ENCODE data around the gene ATF7IP. TPM values are rescaled to one million over a fixed set of nuclear protein-coding genes. Genes with fewer than 3 reads are reported as not detected.

The ATF7IP gene
- polyA plus RNA-seq, 1 donor = 32.0 TPM

DNA sequence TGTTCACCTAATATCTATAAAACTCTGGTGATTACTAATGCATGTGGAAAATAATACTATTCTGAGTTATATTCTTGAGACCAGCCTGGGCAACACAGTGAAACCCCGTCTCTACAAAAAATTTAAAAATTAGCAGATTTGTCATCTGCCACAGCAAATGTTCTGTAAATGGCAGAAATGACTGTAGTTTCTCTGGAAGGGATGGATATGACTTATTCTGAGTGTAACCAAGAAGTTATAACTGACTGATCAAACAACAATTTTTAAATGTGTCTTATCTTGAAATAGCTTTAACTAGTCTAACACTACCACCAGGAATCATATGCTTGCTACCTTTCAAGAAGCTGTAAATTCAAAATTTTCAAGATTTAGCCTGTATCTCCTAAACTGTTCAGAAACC lies 113.5 kb downstream of the ATF7IP start:
- no peak overlapping the region for H3K27ac ChIP-seq (ENCODE audit: low read length)
- H3K4me1 ChIP-seq (ENCODE audit: control insufficient read depth, insufficient read depth, low read length) = no peaks in the 10 kb centered on the region
- no peaks in the 10 kb centered on the region for H3K27me3 ChIP-seq (ENCODE audit: control insufficient read depth, insufficient read depth, low read length)
- H3K9me3 ChIP-seq (ENCODE audit: control insufficient read depth, low read depth, low read length) = peaks cover 22% of the 10 kb centered on the region
- WGBS (ENCODE audit: insufficient coverage, low lambda C conversion rate) = no CpG with 5 or more reads among the region's 1 CpG
- peaks cover 53% of the 10 kb centered on the region for H3K36me3 ChIP-seq (ENCODE audit: control insufficient read depth, insufficient read depth, low read length)
- no peak overlapping the region for H3K4me3 ChIP-seq (ENCODE audit: low read length)
- DNase-seq = no peak

DNA sequence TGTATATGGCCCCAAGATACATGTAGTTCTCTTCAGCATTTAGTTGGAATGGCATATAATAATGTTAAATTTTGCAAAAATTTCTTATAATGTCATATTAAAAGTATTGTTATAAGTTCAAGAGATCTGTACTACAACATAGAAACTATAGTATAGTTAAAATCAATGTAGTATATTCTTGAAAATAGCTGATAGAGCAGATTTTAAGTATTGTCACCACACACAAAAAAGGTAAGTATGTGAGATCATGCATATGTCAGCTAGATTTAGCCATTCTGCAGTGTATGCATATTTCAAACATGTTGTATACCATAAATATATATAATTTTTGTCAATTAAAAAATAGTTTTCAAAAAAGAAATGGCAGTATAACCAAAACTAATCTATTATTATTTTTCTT lies 115.7 kb downstream of the ATF7IP start:
- no peak overlapping the region for H3K4me3 ChIP-seq (ENCODE audit: low read length)
- H3K27ac ChIP-seq (ENCODE audit: low read length) = no peak overlapping the region
- peaks cover 62% of the 10 kb centered on the region for H3K36me3 ChIP-seq (ENCODE audit: control insufficient read depth, insufficient read depth, low read length)
- no peaks in the 10 kb centered on the region for H3K27me3 ChIP-seq (ENCODE audit: control insufficient read depth, insufficient read depth, low read length)
- no peak for DNase-seq
- no peaks in the 10 kb centered on the region for H3K4me1 ChIP-seq (ENCODE audit: control insufficient read depth, insufficient read depth, low read length)
- peaks cover 2% of the 10 kb centered on the region for H3K9me3 ChIP-seq (ENCODE audit: control insufficient read depth, low read depth, low read length)

DNA sequence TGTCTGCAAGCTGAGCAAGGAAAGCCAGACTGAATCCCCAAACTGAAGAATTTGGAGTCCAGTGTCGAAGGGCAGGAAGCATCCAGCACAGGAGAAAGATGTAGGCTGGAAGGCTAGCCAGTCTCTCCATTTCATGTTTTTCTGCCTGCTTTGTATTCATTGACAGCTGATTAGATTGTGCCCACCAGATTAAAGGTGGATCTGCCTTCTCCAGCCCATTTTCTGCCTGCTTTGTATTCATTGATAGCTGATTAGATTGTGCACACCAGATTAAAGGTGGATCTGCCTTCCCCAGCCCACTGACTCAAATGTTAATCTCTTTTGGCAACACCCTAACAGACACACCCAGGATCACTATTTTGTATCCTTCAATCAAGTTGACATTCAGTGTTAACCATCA lies 116.9 kb downstream of the ATF7IP start:
- no CpG with 5 or more reads among the region's 1 CpG for WGBS (ENCODE audit: insufficient coverage, low lambda C conversion rate)
- no peak overlapping the region for H3K27ac ChIP-seq (ENCODE audit: low read length)
- no peaks in the 10 kb centered on the region for H3K4me1 ChIP-seq (ENCODE audit: control insufficient read depth, insufficient read depth, low read length)
- no peaks in the 10 kb centered on the region for H3K27me3 ChIP-seq (ENCODE audit: control insufficient read depth, insufficient read depth, low read length)
- peaks cover 66% of the 10 kb centered on the region for H3K36me3 ChIP-seq (ENCODE audit: control insufficient read depth, insufficient read depth, low read length)
- DNase-seq = no peak
- no peak overlapping the region for H3K4me3 ChIP-seq (ENCODE audit: low read length)
- H3K9me3 ChIP-seq (ENCODE audit: control insufficient read depth, low read depth, low read length) = no peaks in the 10 kb centered on the region

DNA sequence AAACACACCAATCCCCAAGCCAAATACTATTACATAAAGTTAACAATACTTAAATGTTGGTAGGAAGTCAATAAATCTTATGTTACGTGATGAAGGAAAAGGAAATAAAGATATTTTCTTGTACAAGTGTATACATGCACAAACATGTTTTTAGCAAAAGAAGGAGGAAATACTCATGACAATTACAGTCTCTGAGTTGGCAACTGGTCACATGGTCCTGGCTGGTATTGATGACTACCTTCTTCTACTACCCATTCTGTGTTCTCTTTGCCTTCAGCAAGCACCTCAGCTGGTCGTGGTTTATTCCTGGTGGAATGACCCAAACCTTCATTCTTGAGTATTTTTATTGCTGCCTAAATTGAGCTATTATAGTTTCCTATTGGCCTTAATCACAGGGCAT lies 117.4 kb downstream of the ATF7IP start:
- peaks cover 68% of the 10 kb centered on the region for H3K36me3 ChIP-seq (ENCODE audit: control insufficient read depth, insufficient read depth, low read length)

DNA sequence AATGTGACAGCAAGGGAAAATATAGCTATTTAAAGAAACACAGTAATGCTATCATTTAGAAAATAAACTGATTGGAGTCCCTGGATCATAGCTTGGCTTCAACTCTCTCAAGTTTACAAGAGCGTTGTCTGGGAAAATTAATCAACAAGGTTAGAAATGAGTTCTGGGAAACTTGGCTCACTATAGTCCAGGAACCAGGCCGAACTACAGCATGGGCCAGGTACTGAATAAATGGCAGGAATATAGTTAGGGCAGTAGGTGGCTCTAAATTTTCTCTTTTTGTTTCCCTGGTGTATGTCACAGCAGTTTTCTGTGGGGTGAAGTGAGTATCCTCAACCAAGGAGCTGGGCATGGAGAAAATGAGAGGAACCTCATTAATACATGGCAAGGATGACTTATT lies 129.8 kb downstream of the ATF7IP start:
- H3K36me3 ChIP-seq (ENCODE audit: control insufficient read depth, insufficient read depth, low read length) = peaks cover 60% of the 10 kb centered on the region
- no peaks in the 10 kb centered on the region for H3K4me1 ChIP-seq (ENCODE audit: control insufficient read depth, insufficient read depth, low read length)
- H3K4me3 ChIP-seq (ENCODE audit: low read length) = no peak overlapping the region
- no peaks in the 10 kb centered on the region for H3K9me3 ChIP-seq (ENCODE audit: control insufficient read depth, low read depth, low read length)
- WGBS (ENCODE audit: insufficient coverage, low lambda C conversion rate) = no CpG with 5 or more reads among the region's 2 CpGs
- no peak overlapping the region for H3K27ac ChIP-seq (ENCODE audit: low read length)
- H3K27me3 ChIP-seq (ENCODE audit: control insufficient read depth, insufficient read depth, low read length) = no peaks in the 10 kb centered on the region
- no peak for DNase-seq

More for the DNA sequence above, 117.4 kb downstream of the ATF7IP start:
- H3K4me1 ChIP-seq (ENCODE audit: control insufficient read depth, insufficient read depth, low read length) = no peaks in the 10 kb centered on the region
- no peak for DNase-seq
- WGBS (ENCODE audit: insufficient coverage, low lambda C conversion rate) = 100% methylated on average over 2 of the region's 2 CpGs
- no peaks in the 10 kb centered on the region for H3K9me3 ChIP-seq (ENCODE audit: control insufficient read depth, low read depth, low read length)
- no peak overlapping the region for H3K4me3 ChIP-seq (ENCODE audit: low read length)
- no peaks in the 10 kb centered on the region for H3K27me3 ChIP-seq (ENCODE audit: control insufficient read depth, insufficient read depth, low read length)
- H3K27ac ChIP-seq (ENCODE audit: low read length) = no peak overlapping the region

DNA sequence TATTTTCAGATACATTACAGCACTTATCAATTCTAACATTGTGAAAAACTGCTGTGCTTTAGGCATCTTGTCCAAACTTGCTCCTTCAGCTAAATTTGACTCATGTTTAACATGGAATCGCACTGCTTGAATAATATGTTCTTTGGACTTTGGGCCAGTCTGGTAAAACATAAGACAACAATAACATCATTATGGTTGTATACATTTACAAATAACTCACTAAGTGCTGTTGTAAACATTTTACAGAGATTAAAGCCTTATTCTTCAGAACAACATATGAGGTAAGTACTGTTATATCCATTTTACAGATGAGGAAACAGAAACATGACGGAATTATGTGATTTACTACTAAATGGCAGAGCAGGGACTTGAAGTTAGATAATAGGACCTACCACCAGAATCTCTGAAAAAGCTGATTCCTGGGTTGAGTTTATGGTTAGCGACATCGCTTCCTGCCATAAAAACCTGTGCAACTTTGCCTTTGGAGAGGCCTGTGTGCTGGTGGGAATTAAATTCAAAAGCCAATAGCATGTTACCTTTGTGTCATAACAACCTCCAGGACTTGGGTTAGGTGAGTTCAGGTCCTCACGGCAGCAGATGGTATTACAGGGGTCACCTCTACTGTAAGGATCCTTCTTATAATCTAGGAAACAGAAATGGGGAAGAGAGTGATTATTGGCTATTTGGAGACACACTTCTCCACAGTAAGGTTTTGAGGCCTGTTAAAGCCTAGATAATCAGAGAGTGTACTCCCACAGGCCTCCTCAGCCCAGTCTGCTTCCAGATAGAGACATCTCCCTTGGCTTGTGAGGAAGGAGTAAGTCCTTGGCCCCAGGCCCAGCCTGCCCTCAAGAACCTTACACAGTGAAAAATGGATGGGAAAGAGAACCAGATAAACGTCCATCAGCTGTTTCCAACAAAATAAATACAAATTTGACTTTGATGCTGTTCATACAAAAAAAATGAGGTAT lies 140.4 kb downstream of the ATF7IP start:
- no peaks in the 10 kb centered on the region for H3K27me3 ChIP-seq (ENCODE audit: control insufficient read depth, insufficient read depth, low read length)
- H3K4me3 ChIP-seq (ENCODE audit: low read length) = no peak overlapping the region
- no peak for DNase-seq
- no peaks in the 10 kb centered on the region for H3K9me3 ChIP-seq (ENCODE audit: control insufficient read depth, low read depth, low read length)
- no peak overlapping the region for H3K27ac ChIP-seq (ENCODE audit: low read length)
- peaks cover 15% of the 10 kb centered on the region for H3K36me3 ChIP-seq (ENCODE audit: control insufficient read depth, insufficient read depth, low read length)
- H3K4me1 ChIP-seq (ENCODE audit: control insufficient read depth, insufficient read depth, low read length) = no peaks in the 10 kb centered on the region
- WGBS (ENCODE audit: insufficient coverage, low lambda C conversion rate) = no CpG with 5 or more reads among the region's 6 CpGs

DNA sequence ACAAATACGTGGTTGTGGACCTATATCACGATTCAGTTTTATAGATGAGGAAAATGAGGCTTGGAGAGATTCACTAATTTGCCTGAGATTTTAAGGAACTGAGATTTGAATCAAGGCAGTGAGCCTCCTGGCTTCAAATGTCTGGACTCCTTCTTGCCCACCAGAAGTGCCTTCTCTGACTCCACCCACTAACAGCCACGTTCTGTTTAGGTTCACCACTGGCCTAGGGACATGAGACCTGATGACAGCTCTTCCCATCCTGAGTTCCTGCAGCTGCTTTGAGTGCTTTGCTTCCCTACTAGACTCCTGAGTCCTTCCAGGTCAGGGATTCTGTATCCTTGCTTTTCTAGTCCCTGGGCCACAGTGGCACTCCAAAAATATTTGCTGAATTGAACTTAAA lies 145.1 kb downstream of the ATF7IP start:
- Histone ChIP-seq H3K9me3 (ENCODE audit: control insufficient read depth, low read depth, low read length) (no peaks in the 10 kb centered on the region), H3K4me1 (ENCODE audit: control insufficient read depth, insufficient read depth, low read length) (no peaks in the 10 kb centered on the region), H3K4me3 (ENCODE audit: low read length) (no peak overlapping the region), H3K36me3 (ENCODE audit: control insufficient read depth, insufficient read depth, low read length) (peaks cover 7% of the 10 kb centered on the region), H3K27ac (ENCODE audit: low read length) (no peak overlapping the region), H3K27me3 (ENCODE audit: control insufficient read depth, insufficient read depth, low read length) (no peaks in the 10 kb centered on the region)
- no peak for DNase-seq
- WGBS (ENCODE audit: insufficient coverage, low lambda C conversion rate) = 100% methylated on average over 2 of the region's 3 CpGs

DNA sequence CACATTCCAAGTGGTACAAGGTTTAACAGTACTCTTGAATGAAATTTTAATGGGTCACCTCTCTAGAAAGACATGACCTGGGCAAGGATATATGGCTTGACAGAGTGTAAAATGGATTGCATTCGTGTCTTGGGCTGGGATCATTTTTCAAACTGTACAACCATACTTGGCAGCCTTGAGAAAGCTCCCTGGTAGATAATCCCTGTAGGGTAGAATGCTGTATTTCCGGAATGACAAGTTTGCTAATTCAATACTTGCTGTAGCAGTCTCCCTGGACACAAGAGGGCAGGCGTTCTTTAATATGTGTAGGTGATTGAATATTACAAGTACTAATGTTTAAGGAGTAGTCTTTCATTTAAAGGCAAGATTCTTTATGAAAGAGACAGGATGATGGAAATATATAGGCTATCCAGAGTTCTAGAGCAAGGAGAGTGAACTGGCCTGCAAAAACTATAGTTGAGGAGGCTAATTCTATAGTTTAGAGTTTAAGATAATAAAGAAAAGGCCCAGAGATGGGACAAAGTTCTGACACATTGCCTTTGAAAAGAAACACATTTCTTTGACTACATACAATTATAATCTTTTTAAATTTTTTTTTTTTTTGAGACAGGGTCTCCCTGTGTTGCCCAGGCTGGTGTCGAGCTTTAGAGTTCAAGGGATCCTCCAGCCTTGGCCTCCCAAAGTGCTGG lies 148.8 kb downstream of the ATF7IP start:
- no peaks in the 10 kb centered on the region for H3K27me3 ChIP-seq (ENCODE audit: control insufficient read depth, insufficient read depth, low read length)
- no peaks in the 10 kb centered on the region for H3K4me1 ChIP-seq (ENCODE audit: control insufficient read depth, insufficient read depth, low read length)
- H3K4me3 ChIP-seq (ENCODE audit: low read length) = no peak overlapping the region
- WGBS (ENCODE audit: insufficient coverage, low lambda C conversion rate) = 80% methylated on average over 1 of the region's 4 CpGs
- no peaks in the 10 kb centered on the region for H3K9me3 ChIP-seq (ENCODE audit: control insufficient read depth, low read depth, low read length)
- H3K36me3 ChIP-seq (ENCODE audit: control insufficient read depth, insufficient read depth, low read length) = peaks cover 2% of the 10 kb centered on the region
- DNase-seq = peak; percentile 86 to 91
- H3K27ac ChIP-seq (ENCODE audit: low read length) = peak overlapping the region; percentile 34

DNA sequence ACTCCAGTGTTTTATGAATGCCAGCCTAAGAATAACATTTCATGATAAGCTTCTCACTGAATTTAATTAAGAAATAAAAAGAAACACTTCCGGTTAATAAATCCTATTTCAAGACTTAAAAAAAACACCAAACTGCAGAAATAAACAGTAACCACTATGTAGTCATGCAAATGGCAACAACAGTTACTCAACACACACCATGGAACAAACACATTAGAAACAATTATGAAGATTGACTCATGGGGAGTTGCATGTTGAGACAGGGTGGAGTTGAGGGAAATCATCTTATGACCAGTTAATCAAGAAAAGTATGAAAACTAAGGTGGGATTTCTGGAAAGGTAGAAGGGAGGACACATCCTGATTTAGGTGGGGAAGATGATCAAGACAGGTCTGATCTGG lies 149.5 kb downstream of the ATF7IP start:
- no peaks in the 10 kb centered on the region for H3K27me3 ChIP-seq (ENCODE audit: control insufficient read depth, insufficient read depth, low read length)
- H3K4me1 ChIP-seq (ENCODE audit: control insufficient read depth, insufficient read depth, low read length) = no peaks in the 10 kb centered on the region
- H3K4me3 ChIP-seq (ENCODE audit: low read length) = no peak overlapping the region
- WGBS (ENCODE audit: insufficient coverage, low lambda C conversion rate) = 100% methylated on average over 1 of the region's 1 CpG
- DNase-seq = no peak
- H3K36me3 ChIP-seq (ENCODE audit: control insufficient read depth, insufficient read depth, low read length) = peaks cover 2% of the 10 kb centered on the region
- no peaks in the 10 kb centered on the region for H3K9me3 ChIP-seq (ENCODE audit: control insufficient read depth, low read depth, low read length)
- H3K27ac ChIP-seq (ENCODE audit: low read length) = no peak overlapping the region

DNA sequence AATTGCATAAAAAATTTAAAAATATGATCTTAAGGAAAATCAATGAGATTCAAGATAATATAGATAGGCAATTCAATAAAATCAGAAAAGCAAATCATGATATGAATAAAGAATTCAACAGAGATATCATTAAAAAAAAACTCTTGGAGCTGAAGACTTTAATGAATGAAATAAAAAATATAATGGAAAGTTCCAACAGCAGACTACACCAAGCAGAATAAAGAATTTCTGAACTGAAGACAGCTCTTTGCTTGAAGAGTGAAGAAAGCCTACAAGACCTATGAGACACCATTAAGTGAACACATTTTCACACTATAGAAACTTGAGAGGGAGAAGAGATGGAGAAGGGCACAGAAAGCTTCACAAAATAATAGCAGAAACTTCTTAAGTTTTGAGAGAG lies 156.3 kb downstream of the ATF7IP start:
- Histone ChIP-seq H3K9me3 (ENCODE audit: control insufficient read depth, low read depth, low read length) (peaks cover 30% of the 10 kb centered on the region), H3K36me3 (ENCODE audit: control insufficient read depth, insufficient read depth, low read length) (no peaks in the 10 kb centered on the region)
- DNase-seq = no peak

More for the DNA sequence above, 156.3 kb downstream of the ATF7IP start:
- Histone ChIP-seq H3K27me3 (ENCODE audit: control insufficient read depth, insufficient read depth, low read length) (no peaks in the 10 kb centered on the region), H3K27ac (ENCODE audit: low read length) (no peak overlapping the region), H3K4me3 (ENCODE audit: low read length) (no peak overlapping the region), H3K4me1 (ENCODE audit: control insufficient read depth, insufficient read depth, low read length) (no peaks in the 10 kb centered on the region)
